ENCODE results near the gene IGSF8. TPM values are rescaled to one million over a fixed set of nuclear protein-coding genes. Genes with fewer than 3 reads are reported as not detected.
"Not testable (repeated sequence)": the region's sequence is repeated elsewhere in the genome, so short reads cannot be mapped to it uniquely, and the experiment has no call there.

The IGSF8 gene
- total RNA-seq, 1 donor from 2014 or later = 24.0 TPM

DNA sequence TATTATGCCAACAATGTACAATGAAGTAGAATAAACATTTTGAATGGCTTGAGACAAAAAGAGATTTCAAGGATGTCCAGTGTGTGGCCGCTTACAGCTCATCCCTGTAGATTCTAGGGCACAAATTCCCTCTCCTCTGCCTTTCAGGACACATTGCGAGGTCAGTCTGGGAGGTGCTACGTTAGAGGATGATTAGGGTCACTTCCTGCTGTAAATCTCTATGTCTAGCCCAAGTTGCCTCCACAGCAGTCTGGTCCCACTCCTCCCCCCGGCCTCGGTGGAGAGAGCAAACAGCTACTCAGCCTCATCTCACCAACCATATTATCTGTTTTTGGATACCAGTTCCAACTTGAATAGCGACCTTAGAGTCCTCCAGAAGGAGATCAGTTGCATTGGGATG is 45.5 kb downstream of the IGSF8 start:
- no peak overlapping the region for H3K4me3 Mint-ChIP-seq (ENCODE audit: unreplicated experiment)
- H3K27me3 Mint-ChIP-seq (ENCODE audit: unreplicated experiment) = peaks cover 81% of the 10 kb centered on the region
- no peak overlapping the region for H3K27ac Mint-ChIP-seq (ENCODE audit: unreplicated experiment)
- no peak for TF ChIP-seq CTCF (IDR thresholded peaks at IDR 0.05)
- H3K4me1 Mint-ChIP-seq (ENCODE audit: unreplicated experiment) = no peaks in the 10 kb centered on the region
- no peaks in the 10 kb centered on the region for H3K36me3 Mint-ChIP-seq (ENCODE audit: unreplicated experiment)
- no peaks in the 10 kb centered on the region for H3K9me3 Mint-ChIP-seq (ENCODE audit: unreplicated experiment)
- DNase-seq (ENCODE audit: extremely low spot score, unreplicated experiment) = no peak

DNA sequence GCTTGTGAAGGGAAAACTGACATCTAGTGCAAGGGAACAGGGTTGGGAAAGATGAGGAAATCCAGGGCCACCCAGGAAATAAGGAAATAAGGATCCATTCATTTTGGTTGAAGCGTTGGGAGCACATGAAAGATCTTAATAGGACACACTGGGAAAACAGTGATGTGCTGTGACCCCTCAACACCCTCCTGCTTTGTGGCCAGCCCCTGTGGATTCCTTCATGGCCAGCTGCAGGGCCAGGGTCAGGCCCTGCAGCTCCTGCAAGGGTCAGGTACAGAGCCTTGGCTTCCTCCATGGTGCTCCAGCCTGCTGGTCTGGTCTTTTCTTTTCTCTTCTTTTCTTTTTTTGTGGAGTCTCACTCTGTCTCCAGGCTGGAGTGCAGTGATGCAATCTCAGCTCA is 47.8 kb downstream of the IGSF8 start:
- H3K4me3 Mint-ChIP-seq (ENCODE audit: unreplicated experiment) = no peak overlapping the region
- no peak for DNase-seq (ENCODE audit: extremely low spot score, unreplicated experiment)
- H3K36me3 Mint-ChIP-seq (ENCODE audit: unreplicated experiment) = no peaks in the 10 kb centered on the region
- no peak for TF ChIP-seq CTCF (IDR thresholded peaks at IDR 0.05)
- peaks cover 7% of the 10 kb centered on the region for H3K4me1 Mint-ChIP-seq (ENCODE audit: unreplicated experiment)
- peaks cover 72% of the 10 kb centered on the region for H3K27me3 Mint-ChIP-seq (ENCODE audit: unreplicated experiment)
- H3K27ac Mint-ChIP-seq (ENCODE audit: unreplicated experiment) = no peak overlapping the region
- H3K9me3 Mint-ChIP-seq (ENCODE audit: unreplicated experiment) = no peaks in the 10 kb centered on the region

DNA sequence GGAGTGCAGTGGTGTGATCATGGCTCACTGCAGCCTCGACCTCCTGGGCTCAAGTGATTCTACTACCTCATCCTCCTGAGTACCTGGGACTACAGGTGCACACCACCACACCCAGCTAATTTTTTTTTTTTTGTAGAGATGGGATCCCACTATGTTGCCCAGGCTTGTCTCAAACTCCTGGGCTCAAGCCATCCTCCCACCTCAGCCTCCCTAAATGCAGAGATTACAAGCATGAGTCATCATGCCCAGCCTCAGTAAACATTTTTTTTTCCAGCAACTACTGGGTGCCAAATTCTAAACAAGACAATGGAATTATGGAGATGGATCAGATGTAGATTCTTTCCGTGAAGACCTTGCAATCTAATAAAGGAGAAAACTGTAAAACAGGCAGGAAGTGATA is 48.2 kb downstream of the IGSF8 start:
- peaks cover 69% of the 10 kb centered on the region for H3K27me3 Mint-ChIP-seq (ENCODE audit: unreplicated experiment)
- not testable (repeated sequence) for H3K27ac Mint-ChIP-seq (ENCODE audit: unreplicated experiment)

GRCh38 chr1:160049101-160049500 is 49.3 kb downstream of the IGSF8 start:
- H3K27ac Mint-ChIP-seq (ENCODE audit: unreplicated experiment) = no peak overlapping the region
- peak; percentile 32 for DNase-seq (ENCODE audit: extremely low spot score, unreplicated experiment)
- no peaks in the 10 kb centered on the region for H3K9me3 Mint-ChIP-seq (ENCODE audit: unreplicated experiment)
- no peak overlapping the region for H3K4me3 Mint-ChIP-seq (ENCODE audit: unreplicated experiment)
- peaks cover 73% of the 10 kb centered on the region for H3K27me3 Mint-ChIP-seq (ENCODE audit: unreplicated experiment)
- TF ChIP-seq CTCF (IDR thresholded peaks at IDR 0.05) = no peak
- H3K36me3 Mint-ChIP-seq (ENCODE audit: unreplicated experiment) = no peaks in the 10 kb centered on the region
- peaks cover 7% of the 10 kb centered on the region for H3K4me1 Mint-ChIP-seq (ENCODE audit: unreplicated experiment)

More for the DNA sequence above, 48.2 kb downstream of the IGSF8 start:
- H3K36me3 Mint-ChIP-seq (ENCODE audit: unreplicated experiment); H3K9me3 Mint-ChIP-seq (ENCODE audit: unreplicated experiment); H3K4me1 Mint-ChIP-seq (ENCODE audit: unreplicated experiment); H3K4me3 Mint-ChIP-seq (ENCODE audit: unreplicated experiment): not testable (repeated sequence)
- peak; percentile 6 for DNase-seq (ENCODE audit: extremely low spot score, unreplicated experiment)

DNA sequence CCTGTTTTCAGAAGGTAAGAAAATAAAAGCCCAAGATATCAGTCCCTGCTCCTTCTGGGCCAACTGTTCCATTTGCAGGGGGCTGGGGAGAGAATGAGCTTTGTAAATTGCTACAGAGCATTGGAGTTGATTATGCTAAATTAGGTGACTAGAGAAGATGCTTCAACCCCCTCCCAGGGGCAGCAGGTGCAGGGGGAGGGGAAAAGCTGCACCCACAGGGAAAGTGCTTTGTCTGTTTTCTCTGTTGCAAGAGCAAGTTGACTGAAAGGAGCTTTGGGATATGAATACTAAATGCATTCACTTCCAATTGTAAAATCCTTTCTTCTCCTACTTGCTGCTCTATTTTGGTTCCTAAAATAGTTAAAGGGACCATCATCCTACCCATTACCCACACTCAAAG is 50.1 kb downstream of the IGSF8 start:
- no peaks in the 10 kb centered on the region for H3K36me3 Mint-ChIP-seq (ENCODE audit: unreplicated experiment)
- no peak overlapping the region for H3K27ac Mint-ChIP-seq (ENCODE audit: unreplicated experiment)
- H3K4me1 Mint-ChIP-seq (ENCODE audit: unreplicated experiment) = peaks cover 7% of the 10 kb centered on the region
- H3K9me3 Mint-ChIP-seq (ENCODE audit: unreplicated experiment) = no peaks in the 10 kb centered on the region
- DNase-seq (ENCODE audit: extremely low spot score, unreplicated experiment) = peak; percentile 21
- TF ChIP-seq CTCF (IDR thresholded peaks at IDR 0.05) = no peak
- H3K4me3 Mint-ChIP-seq (ENCODE audit: unreplicated experiment) = no peak overlapping the region
- peaks cover 71% of the 10 kb centered on the region for H3K27me3 Mint-ChIP-seq (ENCODE audit: unreplicated experiment)
